CD4-positive, alpha-beta memory T cell (primary cell): Measurements from ENCODE around the gene ARHGEF16. TPM values are rescaled to one million over a fixed set of nuclear protein-coding genes. Genes with fewer than 3 reads are reported as not detected.

Experiments used
- CTCF ChIA-PET: fragments of 350-600 bp; sonication (Branson Sonifier 250); formaldehyde crosslinking; loops from one replicate; lab custom pipeline; 2021; ENCODE audit warnings: inconsistent platforms; ENCODE audit not compliant: partially characterized antibody; lab: Charles Lee
- POLR2A ChIA-PET: fragments of 350-600 bp; sonication (Branson Sonifier 250); formaldehyde crosslinking; loops from one replicate; lab custom pipeline; 2021; ENCODE audit not compliant: partially characterized antibody; lab: Charles Lee
- DNase-seq, 5 donors: peaks; one replicate each; pipeline versions ENCODE4 v3.0.0 to v3.0.0-alpha.2; 2020 to 2022; ENCODE audit warnings: mixed read lengths in 1 of 5
- H3K27ac ChIP-seq: one replicate; pipeline ENCODE4 v1.7.0; 2013; ENCODE audit warnings: low read depth, low read length
- H3K27me3 ChIP-seq: 2 replicates; pipeline ENCODE4 v1.7.0; 2013; ENCODE audit warnings: mild to moderate bottlenecking, low read length, moderate library complexity; ENCODE audit not compliant: insufficient read depth
- H3K36me3 ChIP-seq: 2 replicates; pipeline ENCODE4 v1.7.0; 2013; ENCODE audit warnings: mild to moderate bottlenecking, low read length, moderate library complexity; ENCODE audit not compliant: insufficient read depth
- H3K4me1 ChIP-seq: 2 replicates; pipeline ENCODE4 v1.7.0; 2013; ENCODE audit warnings: mild to moderate bottlenecking, low read length, moderate library complexity; ENCODE audit not compliant: insufficient read depth
- H3K4me3 ChIP-seq, 2 donors: one replicate each; pipeline ENCODE4 v1.7.0; 2013; ENCODE audit warnings: low read length in 2 of 2, mild to moderate bottlenecking in 1 of 2
- H3K9me3 ChIP-seq, 2 donors: one replicate each; pipeline ENCODE4 v1.7.0; 2013; ENCODE audit warnings: low read length in 2 of 2, control low read depth in 1 of 2; ENCODE audit not compliant: control insufficient read depth in 1 of 2
- H3K27ac Mint-ChIP-seq, 7 donors: one replicate each; pipeline ENCODE4 v1.8.0; 2020 to 2021; ENCODE audit warnings: mixed read lengths in 7 of 7, mild to moderate bottlenecking in 6 of 7, inconsistent platforms in 3 of 7, moderate library complexity in 3 of 7
- H3K27me3 Mint-ChIP-seq, 2 donors: one replicate each; pipeline ENCODE4 v1.8.0; 2020 to 2021; ENCODE audit warnings: mixed read lengths in 2 of 2
- H3K36me3 Mint-ChIP-seq, 2 donors: one replicate each; pipeline ENCODE4 v1.8.0; 2020 to 2021; ENCODE audit warnings: mixed read lengths in 2 of 2, inconsistent platforms in 1 of 2, mild to moderate bottlenecking in 1 of 2
- H3K4me1 Mint-ChIP-seq, 4 donors: one replicate each; pipeline ENCODE4 v1.8.0; 2020 to 2021; ENCODE audit warnings: mixed read lengths in 4 of 4, mild to moderate bottlenecking in 1 of 4
- H3K4me3 Mint-ChIP-seq, 8 donors: one replicate each; pipeline ENCODE4 v1.8.0; 2020 to 2021; ENCODE audit warnings: mixed read lengths in 8 of 8, mild to moderate bottlenecking in 7 of 8, moderate library complexity in 6 of 8, inconsistent platforms in 3 of 8
- H3K9me3 Mint-ChIP-seq, 8 donors: one replicate each; pipeline ENCODE4 v1.8.0; 2020 to 2021; ENCODE audit warnings: mixed read lengths in 8 of 8, mild to moderate bottlenecking in 5 of 8, inconsistent platforms in 3 of 8, moderate library complexity in 1 of 8
- intact Hi-C: fragments of 100-400 bp; cut with micrococcal nuclease; formaldehyde crosslinking; loops from one replicate; pipeline ENCODE4 v1.15.1; 2023
- polyA plus RNA-seq, 2 donors: library from polyadenylated mRNA; unstranded; fragments of 300-500 nt; fragmentation: Illumina TruSeq; gene quantifications; one replicate each; pipeline ENCODE4 v1.2.3, GENCODE V29; 2021
- total RNA-seq, 2 experiments: library from RNA; stranded (reverse); gene quantifications; one replicate each; pipeline ENCODE4 v1.2.3, GENCODE V29; 2021

ARHGEF16 gene
- total and polyA plus RNA-seq, 4 experiments from 2014 or later: 0.16 to 0.22 (median 0.20) TPM; not detected in 1

DNA sequence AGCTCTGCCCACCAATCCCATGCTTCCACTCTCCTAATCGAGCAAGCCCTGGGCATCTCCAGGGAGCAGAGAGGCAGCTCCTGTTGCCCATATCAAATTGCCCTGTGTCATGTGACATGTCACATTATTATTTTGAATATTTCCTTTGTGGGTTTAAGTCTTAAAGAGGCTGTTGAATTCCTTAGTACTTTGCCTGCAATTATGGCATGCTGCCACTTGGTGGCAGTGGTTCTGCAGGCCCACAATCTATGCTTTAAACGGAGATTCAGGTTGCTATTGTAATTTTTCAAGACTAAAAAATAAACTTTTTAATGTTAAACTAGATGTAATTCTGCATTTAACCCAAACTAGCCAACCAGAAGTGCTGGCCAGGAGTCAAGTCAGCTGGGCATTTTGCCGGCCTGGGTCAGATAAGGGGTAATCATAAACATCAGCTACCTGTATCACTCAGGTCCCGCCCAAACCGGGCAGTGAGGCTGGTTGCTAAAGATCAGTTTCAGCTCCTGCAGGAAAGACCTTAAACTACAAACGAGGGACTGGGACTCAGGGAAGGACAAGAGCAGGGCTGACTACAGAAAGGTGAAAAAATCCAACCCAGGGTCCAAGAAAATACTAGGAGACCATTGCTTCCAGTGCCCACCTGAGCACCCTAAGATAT, 37.3 kb upstream of the ARHGEF16 start:
- Mint-ChIP-seq H3K4me1 (peaks cover 0 to 5% (median 0%) of the 10 kb centered on the region in 4 donors), H3K36me3 (no peaks in the 10 kb centered on the region), H3K9me3 (peaks cover 0 to 12% (median under 1%) of the 10 kb centered on the region in 8 donors), H3K27ac (no peak overlapping the region), H3K4me3 (no peak overlapping the region), H3K27me3 (peaks cover 6% of the 10 kb centered on the region in 2 donors)
- H3K9me3 ChIP-seq: no peaks in the 10 kb centered on the region
- no peak for DNase-seq
- H3K27ac ChIP-seq: no peak overlapping the region
- H3K36me3 ChIP-seq: no peaks in the 10 kb centered on the region
- ChIA-PET POLR2A (no interaction called here), CTCF (no interaction called here)
- H3K27me3 ChIP-seq: no peaks in the 10 kb centered on the region
- H3K4me3 ChIP-seq: no peak overlapping the region
- intact Hi-C loops: no loop called here
- no peaks in the 10 kb centered on the region for H3K4me1 ChIP-seq

DNA sequence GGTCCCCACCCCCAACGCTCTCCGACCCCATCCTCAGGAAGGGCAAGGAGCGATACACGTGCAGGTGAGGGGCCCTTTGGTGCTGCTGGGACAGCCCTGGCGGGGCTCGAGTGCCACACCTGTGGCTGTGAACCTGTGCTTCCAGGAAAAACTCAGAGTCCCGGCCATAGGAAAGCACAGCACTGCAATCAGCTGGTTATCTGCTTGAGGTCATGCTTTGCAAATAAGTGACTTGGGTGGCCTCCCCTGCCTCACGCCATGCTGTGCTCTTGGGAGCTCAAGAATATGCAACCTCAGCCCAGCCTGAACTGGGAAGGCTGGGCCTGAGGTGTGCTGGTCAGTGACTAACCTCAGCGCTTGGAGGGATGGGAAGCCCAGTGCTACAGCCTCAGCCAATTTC, 36.5 kb upstream of the ARHGEF16 start:
- ChIA-PET POLR2A (no interaction called here), CTCF (no interaction called here)
- no peak overlapping the region for H3K27ac ChIP-seq
- no peaks in the 10 kb centered on the region for H3K9me3 ChIP-seq
- intact Hi-C loops: no loop called here
- no peak for DNase-seq
- H3K4me3 ChIP-seq: no peak overlapping the region
- Mint-ChIP-seq H3K9me3 (peaks cover 0 to 12% (median under 1%) of the 10 kb centered on the region in 8 donors), H3K4me1 (peaks cover 0 to 5% (median 0%) of the 10 kb centered on the region in 4 donors), H3K27me3 (peaks cover 6 to 8% of the 10 kb centered on the region in 2 donors), H3K36me3 (no peaks in the 10 kb centered on the region), H3K27ac (no peak overlapping the region), H3K4me3 (no peak overlapping the region)
- H3K27me3 ChIP-seq: no peaks in the 10 kb centered on the region
- no peaks in the 10 kb centered on the region for H3K4me1 ChIP-seq
- no peaks in the 10 kb centered on the region for H3K36me3 ChIP-seq

DNA sequence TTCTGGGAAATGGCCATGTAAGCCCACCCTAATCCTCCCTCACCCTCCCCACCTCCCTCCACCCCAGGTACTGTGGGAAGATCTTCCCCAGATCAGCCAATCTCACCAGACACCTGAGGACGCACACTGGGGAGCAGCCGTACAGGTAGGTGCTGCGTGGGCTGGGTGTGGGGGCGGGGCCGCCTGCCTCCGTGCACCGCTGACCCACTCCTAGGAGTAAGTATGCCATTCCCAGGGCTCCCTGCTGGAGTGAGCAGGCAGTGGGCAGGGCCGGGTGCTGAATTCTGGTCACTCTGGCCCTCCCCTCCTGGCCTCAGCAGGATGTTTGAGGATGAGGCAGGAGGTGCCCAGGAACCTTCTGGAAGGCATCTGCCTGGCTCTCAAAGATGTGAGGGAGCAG, 35.9 kb upstream of the ARHGEF16 start:
- H3K27ac ChIP-seq: no peak overlapping the region
- no peaks in the 10 kb centered on the region for H3K9me3 ChIP-seq
- H3K36me3 ChIP-seq: no peaks in the 10 kb centered on the region
- intact Hi-C loops: no loop called here
- H3K27ac Mint-ChIP-seq: no peak overlapping the region
- DNase-seq: no peak
- H3K27me3 ChIP-seq: no peaks in the 10 kb centered on the region
- POLR2A ChIA-PET: no interaction called here
- H3K36me3 Mint-ChIP-seq: no peaks in the 10 kb centered on the region
- peaks cover 6 to 8% of the 10 kb centered on the region in 2 donors for H3K27me3 Mint-ChIP-seq
- no peaks in the 10 kb centered on the region for H3K4me1 ChIP-seq
- peaks cover 0 to 5% (median 0%) of the 10 kb centered on the region in 4 donors for H3K4me1 Mint-ChIP-seq
- H3K4me3 Mint-ChIP-seq: no peak overlapping the region
- CTCF ChIA-PET: no interaction called here
- H3K9me3 Mint-ChIP-seq: peaks cover 0 to 12% (median under 1%) of the 10 kb centered on the region in 8 donors
- H3K4me3 ChIP-seq: no peak overlapping the region

DNA sequence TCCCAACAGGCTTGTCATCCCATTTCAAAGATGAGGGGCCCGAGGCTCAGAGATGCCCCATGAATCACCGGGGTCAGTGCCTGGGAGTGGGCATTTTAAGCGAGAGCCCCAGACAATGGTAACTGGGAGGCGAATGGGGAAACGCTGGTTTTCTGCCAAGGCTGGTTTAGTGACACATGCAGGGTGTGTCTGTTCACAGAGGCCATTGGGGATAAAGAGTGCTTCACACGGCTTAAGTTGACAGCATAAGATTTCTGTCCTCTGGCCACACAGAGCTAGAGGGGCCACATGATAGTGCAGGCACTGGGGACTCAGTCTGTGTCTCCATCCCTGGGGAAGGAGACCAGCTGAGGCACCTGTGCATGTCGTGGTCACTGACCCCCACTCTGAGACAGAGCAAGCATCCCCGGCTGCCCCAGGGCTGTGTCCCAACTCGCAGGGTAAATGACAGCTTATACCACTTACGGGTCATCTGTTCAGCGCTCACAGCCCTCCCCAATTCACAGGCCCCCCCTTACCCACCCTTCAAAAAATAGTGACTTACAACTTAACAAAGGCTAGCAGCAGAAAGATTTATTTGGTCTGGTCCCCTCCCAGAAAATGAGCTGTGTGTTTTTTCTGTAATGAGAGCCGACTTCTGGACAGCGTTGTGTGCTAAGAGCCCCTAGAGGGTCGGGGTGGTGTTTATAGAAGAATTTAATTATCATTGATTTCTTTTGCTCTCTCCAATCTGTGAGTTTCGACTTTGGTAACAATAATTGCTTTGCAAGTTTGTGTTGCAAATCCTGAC, 34.9 kb upstream of the ARHGEF16 start:
- no peaks in the 10 kb centered on the region for H3K36me3 Mint-ChIP-seq
- no peaks in the 10 kb centered on the region for H3K9me3 ChIP-seq
- no peak overlapping the region for H3K27ac Mint-ChIP-seq
- H3K4me3 Mint-ChIP-seq: no peak overlapping the region
- peaks cover 0 to 12% (median under 1%) of the 10 kb centered on the region in 8 donors for H3K9me3 Mint-ChIP-seq
- H3K27ac ChIP-seq: no peak overlapping the region
- peaks cover 0 to 5% (median 0%) of the 10 kb centered on the region in 4 donors for H3K4me1 Mint-ChIP-seq
- H3K4me1 ChIP-seq: no peaks in the 10 kb centered on the region
- DNase-seq: no peak
- intact Hi-C loops: loop anchor here (5.0 kb wide), 2 partner anchors 597 to 1007 kb away; partner anchors contain the start of gene PEX10
- no peaks in the 10 kb centered on the region for H3K36me3 ChIP-seq
- H3K4me3 ChIP-seq: no peak overlapping the region
- no peaks in the 10 kb centered on the region for H3K27me3 ChIP-seq
- ChIA-PET CTCF (no interaction called here), POLR2A (no interaction called here)
- peaks cover 6 to 8% of the 10 kb centered on the region in 2 donors for H3K27me3 Mint-ChIP-seq

DNA sequence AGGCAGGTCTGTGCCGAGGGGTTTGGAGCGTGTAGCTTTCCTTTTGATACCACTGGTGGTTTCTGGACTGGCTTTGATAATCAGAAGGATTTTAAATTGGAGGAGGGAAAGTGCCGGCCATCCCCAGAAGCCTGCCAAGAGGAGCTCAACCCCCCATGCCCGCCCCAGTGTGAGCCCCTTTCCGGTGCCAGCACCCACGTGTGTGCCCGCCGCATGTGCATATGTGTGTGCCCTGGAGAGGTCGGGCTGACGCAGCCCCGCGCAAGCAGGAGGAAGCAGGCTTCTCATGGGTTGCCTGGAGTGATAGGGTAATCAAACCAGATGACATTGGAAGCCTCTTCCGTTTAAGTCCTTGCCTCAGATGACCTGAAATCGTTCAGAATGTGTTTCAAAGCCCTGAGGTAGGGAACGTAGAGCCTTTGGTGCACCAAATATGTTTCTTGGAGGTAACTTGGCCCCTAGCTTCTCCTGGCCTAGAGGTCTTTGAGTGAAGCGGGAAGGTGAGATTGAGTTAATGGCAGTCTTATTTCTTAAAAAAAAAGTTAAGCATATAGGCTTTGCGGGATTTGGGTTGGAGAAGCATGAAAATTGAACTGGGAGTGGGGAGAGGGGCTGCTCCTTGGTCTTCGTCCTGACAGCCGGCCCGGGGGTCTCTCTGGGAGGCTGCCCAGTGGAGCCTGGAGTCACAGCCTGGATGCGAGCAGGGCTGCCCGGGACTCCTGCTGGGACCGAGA, 34.1 kb upstream of the ARHGEF16 start:
- Mint-ChIP-seq H3K27me3 (peaks cover 6 to 8% of the 10 kb centered on the region in 2 donors), H3K36me3 (no peaks in the 10 kb centered on the region), H3K9me3 (peaks cover 0 to 12% (median under 1%) of the 10 kb centered on the region in 8 donors), H3K4me1 (peaks cover 0 to 5% (median 0%) of the 10 kb centered on the region in 4 donors), H3K27ac (no peak overlapping the region), H3K4me3 (no peak overlapping the region)
- Histone ChIP-seq H3K36me3 (no peaks in the 10 kb centered on the region), H3K4me3 (no peak overlapping the region), H3K9me3 (no peaks in the 10 kb centered on the region), H3K27me3 (no peaks in the 10 kb centered on the region), H3K4me1 (no peaks in the 10 kb centered on the region), H3K27ac (no peak overlapping the region)
- no peak for DNase-seq
- intact Hi-C loops: loop anchor here (5.0 kb wide), 2 partner anchors 598 to 1008 kb away; partner anchors contain the start of gene PEX10
- CTCF ChIA-PET: no interaction called here
- POLR2A ChIA-PET: no interaction called here

DNA sequence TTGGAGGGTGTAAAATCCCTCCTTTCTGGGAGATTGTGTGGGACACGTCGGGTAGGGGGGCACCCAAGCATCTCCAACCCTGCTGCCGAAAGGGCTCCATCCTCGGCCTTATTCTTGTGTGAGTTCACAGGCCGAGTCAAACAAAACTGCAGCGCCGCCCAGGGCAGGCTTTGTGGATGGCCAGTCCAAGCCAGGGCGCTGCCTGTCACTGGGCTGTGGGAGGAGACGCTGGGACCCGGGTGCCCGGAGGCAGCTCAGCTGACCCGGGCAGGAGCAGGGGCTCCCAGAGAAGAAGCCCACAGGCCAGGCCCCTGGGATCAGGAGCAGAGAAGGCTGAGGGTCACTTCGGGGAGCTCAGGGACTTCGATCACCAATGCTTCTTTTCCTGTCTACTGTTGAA, 31.8 kb upstream of the ARHGEF16 start:
- Mint-ChIP-seq H3K27me3 (peaks cover 6 to 8% of the 10 kb centered on the region in 2 donors), H3K36me3 (no peaks in the 10 kb centered on the region), H3K4me1 (peaks cover 0 to 5% (median 0%) of the 10 kb centered on the region in 4 donors), H3K27ac (no peak overlapping the region), H3K9me3 (peaks cover 0 to 3% (median 0%) of the 10 kb centered on the region in 8 donors), H3K4me3 (no peak overlapping the region)
- Histone ChIP-seq H3K36me3 (no peaks in the 10 kb centered on the region), H3K4me1 (no peaks in the 10 kb centered on the region), H3K27me3 (no peaks in the 10 kb centered on the region), H3K27ac (no peak overlapping the region), H3K9me3 (no peaks in the 10 kb centered on the region), H3K4me3 (no peak overlapping the region)
- POLR2A ChIA-PET: no interaction called here
- CTCF ChIA-PET: no interaction called here
- intact Hi-C loops: loop anchor here (5.0 kb wide), 2 partner anchors 600 to 1010 kb away; partner anchors contain the start of gene PEX10
- no peak for DNase-seq
